Thymus (tissue), 14 donors: Measurements from ENCODE around the gene CD300LG. TPM values are rescaled to one million over a fixed set of nuclear protein-coding genes. Genes with fewer than 3 reads are reported as not detected.
"Not testable (repeated sequence)": the region's sequence is repeated elsewhere in the genome, so short reads cannot be mapped to it uniquely, and the experiment has no call there.

Experiments
- DNase-seq, 9 donors: peaks; one replicate each; pipeline ENCODE4 v3.0.0-alpha.2; 2013; ENCODE audit warnings: low spot score in 9 of 9, low read depth in 6 of 9, missing footprints in 1 of 9
- H3K27ac ChIP-seq, 2 donors: one replicate each; pipeline ENCODE4 v1.5.1; 2013; ENCODE audit warnings: control low read depth in 1 of 2, low read depth in 1 of 2, low read length in 1 of 2, mild to moderate bottlenecking in 1 of 2, moderate library complexity in 1 of 2
- H3K27me3 ChIP-seq, 2 donors: one replicate each; pipeline ENCODE4 v1.5.1; 2013; ENCODE audit warnings: low read length in 1 of 2; ENCODE audit not compliant: control insufficient read depth in 2 of 2, insufficient read depth in 1 of 2
- H3K36me3 ChIP-seq, 2 donors: one replicate each; pipeline ENCODE4 v1.5.1; 2013; ENCODE audit warnings: low read length in 1 of 2, mild to moderate bottlenecking in 1 of 2, moderate library complexity in 1 of 2; ENCODE audit not compliant: control insufficient read depth in 2 of 2, insufficient read depth in 2 of 2
- H3K4me1 ChIP-seq, 2 donors: one replicate each; pipeline ENCODE4 v1.5.1; 2013; ENCODE audit warnings: low read length in 2 of 2; ENCODE audit not compliant: control insufficient read depth in 2 of 2, insufficient read depth in 2 of 2
- H3K4me3 ChIP-seq, 2 donors: one replicate each; pipeline ENCODE4 v1.5.1; 2013; ENCODE audit warnings: low read length in 2 of 2, control low read depth in 1 of 2, mild to moderate bottlenecking in 1 of 2
- H3K9me3 ChIP-seq, 2 donors: one replicate each; pipeline ENCODE4 v1.5.1; 2013; ENCODE audit warnings: low read length in 1 of 2, mild to moderate bottlenecking in 1 of 2; ENCODE audit not compliant: control insufficient read depth in 2 of 2, insufficient read depth in 1 of 2
- WGBS: extraction: QIAGEN DNeasy Blood & Tissue Kit; methylation state at CpG from one replicate; pipeline ENCODE4 v1.1.7; 2013; 5-methylcytosine and 5-hydroxymethylcytosine counted together
- long read RNA-seq, 10 donors: transcript quantifications; one replicate each; lab custom pipeline, GENCODE V29; 2026
- polyA plus RNA-seq: library from polyadenylated mRNA; stranded (reverse); fragments of 200-250 nt; gene quantifications from one replicate; pipeline ENCODE4 v1.2.3, GENCODE V29; 2013
- total RNA-seq: library from RNA; stranded (reverse); fragments of 120-200 nt; gene quantifications from one replicate; pipeline ENCODE4 v1.2.4, GENCODE V29; 2013
- donor health status: healthy.

The CD300LG gene, protein sequence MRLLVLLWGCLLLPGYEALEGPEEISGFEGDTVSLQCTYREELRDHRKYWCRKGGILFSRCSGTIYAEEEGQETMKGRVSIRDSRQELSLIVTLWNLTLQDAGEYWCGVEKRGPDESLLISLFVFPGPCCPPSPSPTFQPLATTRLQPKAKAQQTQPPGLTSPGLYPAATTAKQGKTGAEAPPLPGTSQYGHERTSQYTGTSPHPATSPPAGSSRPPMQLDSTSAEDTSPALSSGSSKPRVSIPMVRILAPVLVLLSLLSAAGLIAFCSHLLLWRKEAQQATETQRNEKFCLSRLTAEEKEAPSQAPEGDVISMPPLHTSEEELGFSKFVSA
- total RNA-seq (0.71 TPM), polyA plus RNA-seq (5.7 TPM)
- long read RNA-seq, donor 1, result 0 reads
- long read RNA-seq, donor 2, result 0 reads
- long read RNA-seq, donor 3, result 0 reads
- long read RNA-seq, donor 4, result 0 reads
- long read RNA-seq, donor 5, result 0 reads
- long read RNA-seq, donor 6, result 0 reads
- long read RNA-seq, donor 7, result 0 reads
- long read RNA-seq, donor 8, result 0 reads
- long read RNA-seq, donor 9, result 0 reads
- long read RNA-seq, donor 10, result 0 reads

GRCh38 chr17:43846963-43847371 lies at the start of gene CD300LG:
TSS of gene CD300LG (plus strand) at chr17:43847176. CDS start at chr17:43847217, 41 bp downstream.
- no peak within 1 kb of the TSS for H3K4me3 ChIP-seq
- WGBS, result 43% methylated on average over 17 of the region's 17 CpGs
- no peak for DNase-seq
- no peaks in the 10 kb centered on the region for H3K9me3 ChIP-seq
- H3K36me3 ChIP-seq, result no peaks in the 10 kb centered on the region
- H3K27ac ChIP-seq, result no peak within 1 kb of the TSS
- peaks cover 0 to 3% of the 10 kb centered on the region in 2 donors for H3K4me1 ChIP-seq
- peaks cover 0 to 13% of the 10 kb centered on the region in 2 donors for H3K27me3 ChIP-seq

GRCh38 chr17:43798024-43798423 lies 49.0 kb upstream of the CD300LG start:
- not testable (repeated sequence) for H3K27me3 ChIP-seq, H3K27ac ChIP-seq, H3K4me3 ChIP-seq, H3K4me1 ChIP-seq, DNase-seq, H3K36me3 ChIP-seq, H3K9me3 ChIP-seq
- WGBS, result 97% methylated on average over 8 of the region's 9 CpGs

GRCh38 chr17:43799047-43799446 lies 47.9 kb upstream of the CD300LG start:
- DNase-seq, result no peak

GRCh38 chr17:43800736-43801135 lies 46.2 kb upstream of the CD300LG start:
- H3K4me1 ChIP-seq, result no peaks in the 10 kb centered on the region
- H3K27ac ChIP-seq, result no peak overlapping the region
- 96% methylated on average over 3 of the region's 3 CpGs for WGBS
- no peak overlapping the region for H3K4me3 ChIP-seq
- DNase-seq, result no peak
- H3K27me3 ChIP-seq, result peaks cover 0 to 4% of the 10 kb centered on the region in 2 donors
- H3K36me3 ChIP-seq, result no peaks in the 10 kb centered on the region
- H3K9me3 ChIP-seq, result no peaks in the 10 kb centered on the region

More at GRCh38 chr17:43799047-43799446, 47.9 kb upstream of the CD300LG start:
- Histone ChIP-seq H3K4me1 (no peaks in the 10 kb centered on the region), H3K27me3 (peaks cover 0 to 4% of the 10 kb centered on the region in 2 donors), H3K9me3 (no peaks in the 10 kb centered on the region), H3K4me3 (no peak overlapping the region), H3K36me3 (no peaks in the 10 kb centered on the region), H3K27ac (no peak overlapping the region)
- WGBS, result 97% methylated on average over 2 of the region's 2 CpGs

GRCh38 chr17:43801844-43802243 lies 45.1 kb upstream of the CD300LG start:
- no peaks in the 10 kb centered on the region for H3K9me3 ChIP-seq
- H3K27me3 ChIP-seq, result peaks cover 0 to 4% of the 10 kb centered on the region in 2 donors
- WGBS, result 69% methylated on average over 3 of the region's 3 CpGs
- no peak for DNase-seq
- no peak overlapping the region for H3K4me3 ChIP-seq
- no peaks in the 10 kb centered on the region for H3K36me3 ChIP-seq
- no peak overlapping the region for H3K27ac ChIP-seq
- no peaks in the 10 kb centered on the region for H3K4me1 ChIP-seq

GRCh38 chr17:43803758-43804157 lies 43.2 kb upstream of the CD300LG start:
- H3K36me3 ChIP-seq, result no peaks in the 10 kb centered on the region
- no peak overlapping the region for H3K4me3 ChIP-seq
- no peak for DNase-seq
- no peaks in the 10 kb centered on the region for H3K9me3 ChIP-seq
- H3K27me3 ChIP-seq, result peaks cover 0 to 4% of the 10 kb centered on the region in 2 donors
- no peaks in the 10 kb centered on the region for H3K4me1 ChIP-seq
- 81% methylated on average over 4 of the region's 4 CpGs for WGBS
- H3K27ac ChIP-seq, result no peak overlapping the region

GRCh38 chr17:43805117-43805516 lies 41.9 kb upstream of the CD300LG start:
- H3K36me3 ChIP-seq, result no peaks in the 10 kb centered on the region
- no peak for DNase-seq
- peaks cover 0 to 4% of the 10 kb centered on the region in 2 donors for H3K27me3 ChIP-seq
- no peak overlapping the region for H3K27ac ChIP-seq
- H3K9me3 ChIP-seq, result no peaks in the 10 kb centered on the region
- no peaks in the 10 kb centered on the region for H3K4me1 ChIP-seq
- H3K4me3 ChIP-seq, result no peak overlapping the region

DNA sequence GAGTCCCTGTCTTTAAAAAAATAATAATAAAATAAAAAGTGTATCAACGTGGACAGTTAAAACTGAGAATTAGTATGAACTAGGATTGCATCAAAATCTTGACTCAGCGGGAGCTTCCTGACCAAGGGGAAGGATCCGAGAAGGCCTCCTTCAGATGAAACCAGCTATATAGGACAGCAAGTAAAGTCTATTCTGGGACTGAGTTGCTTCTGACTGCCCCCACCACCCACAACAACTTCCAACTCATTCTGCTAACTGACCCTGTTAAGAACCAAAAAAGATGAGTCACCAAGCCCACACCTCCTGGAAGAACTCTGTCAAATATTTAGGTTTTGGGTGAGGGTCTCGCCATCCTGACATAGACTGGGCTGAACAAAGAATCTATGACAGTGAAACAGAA lies 38.9 kb upstream of the CD300LG start:
- no peak overlapping the region for H3K27ac ChIP-seq
- H3K9me3 ChIP-seq, result no peaks in the 10 kb centered on the region
- no peaks in the 10 kb centered on the region for H3K36me3 ChIP-seq
- no peaks in the 10 kb centered on the region for H3K27me3 ChIP-seq
- no peak overlapping the region for H3K4me3 ChIP-seq
- H3K4me1 ChIP-seq, result no peaks in the 10 kb centered on the region
- WGBS, result 95% methylated on average over 4 of the region's 4 CpGs
- DNase-seq, result no peak

DNA sequence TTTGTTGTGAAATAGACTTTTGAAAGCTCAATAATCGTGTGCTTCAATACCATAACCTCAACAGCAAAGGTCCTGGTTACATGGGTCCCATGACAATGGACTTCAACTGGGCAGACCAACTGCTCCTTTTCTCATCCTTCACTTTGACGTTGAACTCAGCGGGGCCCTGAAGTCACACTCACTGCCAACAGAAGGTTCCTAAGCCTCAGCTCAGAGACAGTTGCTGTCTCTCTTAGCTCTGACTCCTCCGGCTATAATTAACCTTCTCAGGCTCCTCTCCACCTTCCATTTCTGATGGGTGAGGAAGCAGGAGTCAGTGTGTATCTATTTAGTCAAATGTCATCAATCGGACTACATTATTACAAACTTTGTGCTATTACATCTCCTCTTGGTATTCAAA lies 37.9 kb upstream of the CD300LG start:
- DNase-seq, result no peak
- H3K4me1 ChIP-seq, result no peaks in the 10 kb centered on the region
- H3K27ac ChIP-seq, result no peak overlapping the region
- H3K4me3 ChIP-seq, result no peak overlapping the region
- H3K9me3 ChIP-seq, result no peaks in the 10 kb centered on the region
- 96% methylated on average over 5 of the region's 5 CpGs for WGBS
- no peaks in the 10 kb centered on the region for H3K36me3 ChIP-seq
- no peaks in the 10 kb centered on the region for H3K27me3 ChIP-seq
